Small intestine (tissue), 4 donors: ENCODE results near the gene TRPM7. TPM values are rescaled to one million over a fixed set of nuclear protein-coding genes. Genes with fewer than 3 reads are reported as not detected.

Experiments used
- polyA plus RNA-seq, 4 donors: library from polyadenylated mRNA; stranded (reverse) in 3 of 4; unstranded in 1 of 4; fragments of 200-250 nt in 3 of 4; fragments of 120-200 nt in 1 of 4; gene quantifications; one replicate each; pipeline versions ENCODE4 v1.2.1 to v1.2.3, GENCODE V29; 2013
- donor health status: healthy with polysubstance abuse.
- donor health status: Bipolar disorder and iron deficiency.
- donor health status: healthy.

TRPM7 gene
- polyA plus RNA-seq, 4 donors, result 5.7 to 36.2 (median 9.5) TPM

Other genes starting within 250 kb of the TRPM7 start
- gene USP50, start 140.1 kb downstream of the TRPM7 start, polyA plus RNA-seq, result not detected
- 10 to 100 TPM; 43.2 to 62.3 (median 52.6) TPM for gene SPPL2A, start 78.9 kb upstream of the TRPM7 start, polyA plus RNA-seq
- gene AP4E1, start 221.9 kb upstream of the TRPM7 start, polyA plus RNA-seq, result 1 to 10 TPM; 3.0 to 7.5 (median 3.7) TPM